ENCODE results near the gene RBMS1. TPM values are rescaled to one million over a fixed set of nuclear protein-coding genes. Genes with fewer than 3 reads are reported as not detected.

Gene RBMS1
- total and polyA plus RNA-seq, 2 of the 4 experiments (the other 2 are of a cell fraction), result 43.5 to 64.9 TPM

GRCh38 chr2:160294889-160295288 lies 198.7 kb downstream of the RBMS1 start:
- Histone ChIP-seq H2AFZ (replicated peaks; ENCODE audit: low read length, poor library complexity) (no peak overlapping the region), H4K8ac (ENCODE audit: low read depth in 2 of 2, low read length in 2 of 2) (no peak overlapping the region; a peak in 1 of 4 replicates), H2BK120ac (ENCODE audit: low read depth, low read length) (no peak overlapping the region), H2BK20ac (ENCODE audit: low read depth, low read length) (0 out of 2 replicates have a peak overlapping the region, but pooled peaks have one; percentile 2), H2AK9ac (replicated peaks; ENCODE audit: low read depth, low read length, poor library complexity) (no peak overlapping the region), H3K9me1 (ENCODE audit: insufficient read depth, low read length) (peaks cover 32% of the 10 kb centered on the region), H4K5ac (ENCODE audit: low read depth, low read length) (peak overlapping the region; percentile 37; the same call in 1 of the 2 replicates), H2BK15ac (ENCODE audit: low read depth, low read length) (no peak overlapping the region), H3K18ac (ENCODE audit: low read depth, low read length) (peak overlapping the region; percentile 46; the same call in 1 of the 2 replicates), H3K27ac (ENCODE audit: insufficient read depth, low read length) (peak overlapping the region; percentile 11; the same call in 1 of the 2 replicates), H3K36me3 (ENCODE audit: control insufficient read depth, insufficient read depth, low read length) (peaks cover 39% of the 10 kb centered on the region), H3K14ac (replicated peaks; ENCODE audit: low read depth, low read length) (peak overlapping the region; percentile 67; the same call in 1 of the 2 replicates), H3K4me3 (ENCODE audit: insufficient read depth, low read depth, low read length) (no peak overlapping the region), H3K27me3 (ENCODE audit: control insufficient read depth, insufficient read depth, low read length) (no peaks in the 10 kb centered on the region), H4K20me1 (ENCODE audit: insufficient read depth, low read length) (peaks cover 8% of the 10 kb centered on the region; the same call in 1 of the 2 replicates), H3K4ac (ENCODE audit: low read depth, low read length) (no peak overlapping the region), H3K23ac (ENCODE audit: low read depth, low read length) (no peak overlapping the region; the same call in 1 of the 2 replicates), H3K4me2 (ENCODE audit: low read depth, low read length) (peak overlapping the region; percentile 22; the same call in 1 of the 2 replicates), H2BK5ac (ENCODE audit: low read depth, low read length, poor library complexity, severe bottlenecking) (peak overlapping the region; percentile 86), H3K4me1 (ENCODE audit: control insufficient read depth, insufficient read depth, low read length) (peaks cover 38% of the 10 kb centered on the region), H3K79me1 (ENCODE audit: low read depth in 1 of 2, low read length in 2 of 2) (peaks cover 49 to 84% of the 10 kb centered on the region in 2 experiments), H2AK5ac (ENCODE audit: low read depth, low read length) (no peak overlapping the region), H3K9me3 (ENCODE audit: control insufficient read depth, insufficient read depth, low read length) (no peaks in the 10 kb centered on the region), H3K9ac (ENCODE audit: low read depth, low read length) (no peak overlapping the region; the same call in 1 of the 2 replicates), H3K56ac (ENCODE audit: extremely low read depth, insufficient read depth, low read length) (no peak overlapping the region), H4K91ac (ENCODE audit: insufficient read depth, low read depth, low read length) (no peak overlapping the region)
- no TSS peak for BruUV-seq (replicated peaks)
- POLR2A ChIA-PET (ENCODE audit: unreplicated experiment), result no interaction called here
- ATAC-seq (ENCODE audit: low read depth) (no peak), DNase-seq (no peak)
- dilution Hi-C loops (cut with HindIII; ENCODE audit: low sequenced_read_pairs, unreplicated experiment), result no loop called here
- TF ChIP-seq, protein P1, sequence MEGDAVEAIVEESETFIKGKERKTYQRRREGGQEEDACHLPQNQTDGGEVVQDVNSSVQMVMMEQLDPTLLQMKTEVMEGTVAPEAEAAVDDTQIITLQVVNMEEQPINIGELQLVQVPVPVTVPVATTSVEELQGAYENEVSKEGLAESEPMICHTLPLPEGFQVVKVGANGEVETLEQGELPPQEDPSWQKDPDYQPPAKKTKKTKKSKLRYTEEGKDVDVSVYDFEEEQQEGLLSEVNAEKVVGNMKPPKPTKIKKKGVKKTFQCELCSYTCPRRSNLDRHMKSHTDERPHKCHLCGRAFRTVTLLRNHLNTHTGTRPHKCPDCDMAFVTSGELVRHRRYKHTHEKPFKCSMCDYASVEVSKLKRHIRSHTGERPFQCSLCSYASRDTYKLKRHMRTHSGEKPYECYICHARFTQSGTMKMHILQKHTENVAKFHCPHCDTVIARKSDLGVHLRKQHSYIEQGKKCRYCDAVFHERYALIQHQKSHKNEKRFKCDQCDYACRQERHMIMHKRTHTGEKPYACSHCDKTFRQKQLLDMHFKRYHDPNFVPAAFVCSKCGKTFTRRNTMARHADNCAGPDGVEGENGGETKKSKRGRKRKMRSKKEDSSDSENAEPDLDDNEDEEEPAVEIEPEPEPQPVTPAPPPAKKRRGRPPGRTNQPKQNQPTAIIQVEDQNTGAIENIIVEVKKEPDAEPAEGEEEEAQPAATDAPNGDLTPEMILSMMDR (conservative IDR thresholded peaks at IDR 0.05; ENCODE audit: low read depth, low read length), result no peak
- intact Hi-C loops (cut with micrococcal nuclease), result no loop called here
- in situ Hi-C loops (cut with MboI; ENCODE audit: low sequenced_read_pairs), result no loop called here
- CTCF ChIA-PET, result interaction anchor here (0.7 kb wide), 1 partner anchor 110 kb away, joined by 4 read pairs; no protein-coding TSS in a partner anchor

Data from IMR-90 (cell line).